Epidermal melanocyte (primary cell): ENCODE measurements around the gene OXT.
"Not testable (repeated sequence)": the region's sequence is repeated elsewhere in the genome, so short reads cannot be mapped to it uniquely, and the experiment has no call there.

Source experiments
- DNase-seq: peaks from one replicate; pipeline ENCODE4 v3.0.0; 2011; ENCODE audit warnings: low spot score; ENCODE audit not compliant: insufficient read length

OXT gene

GRCh38 chr20:3109350-3110302, 38.2 kb downstream of the OXT start:
- no peak for DNase-seq

GRCh38 chr20:3111507-3111906, 40.1 kb downstream of the OXT start:
- DNase-seq, result no peak

GRCh38 chr20:3111995-3112394, 40.6 kb downstream of the OXT start:
- no peak for DNase-seq

- DNase-seq, result peak; percentile 78
Measured at GRCh38 chr20:3115190-3116107, 44.0 kb downstream of the OXT start.

- DNase-seq, result no peak
Measured at GRCh38 chr20:3116341-3116740, 44.9 kb downstream of the OXT start.

- DNase-seq, result not testable (repeated sequence)
Measured at GRCh38 chr20:3117839-3118379, 46.5 kb downstream of the OXT start.

- DNase-seq, result no peak
Measured at GRCh38 chr20:3119044-3119443, 47.6 kb downstream of the OXT start.

- no peak for DNase-seq
Measured at GRCh38 chr20:3121271-3121911, 50.0 kb downstream of the OXT start.
